Upper lobe of left lung (tissue), 4 donors: Measurements from ENCODE around the gene HNRNPC.

Source experiments
- CTCF ChIP-seq, 6 experiments: fragments of 450-650 bp in 4 of 6; fragments of 200-600 bp in 2 of 6; sonication (generic) in 2 of 6; IDR thresholded peaks; one replicate each; pipeline ENCODE4 v1.5.1; 2016 to 2019; ENCODE audit warnings: antibody characterized with exemption in 6 of 6
- EP300 ChIP-seq, 4 donors: sonication (generic); formaldehyde crosslinking; IDR thresholded peaks; one replicate each; pipeline ENCODE4 v1.5.1; 2017; ENCODE audit warnings: antibody characterized with exemption in 4 of 4, control low read depth in 2 of 4
- POLR2A ChIP-seq, 4 donors: fragments of 450-650 bp; IDR thresholded peaks; one replicate each; pipeline ENCODE4 v1.5.1; 2016 to 2017; ENCODE audit warnings: antibody characterized with exemption in 4 of 4, mild to moderate bottlenecking in 2 of 4
- POLR2AphosphoS5 ChIP-seq, 2 donors: sonication (generic); formaldehyde crosslinking; IDR thresholded peaks; one replicate each; pipeline ENCODE4 v1.5.1; 2017; ENCODE audit warnings: antibody characterized with exemption in 2 of 2

GRCh38 chr14:21311614-21312013 is 42.4 kb upstream of the HNRNPC start:
- TF ChIP-seq CTCF (IDR thresholded peaks at IDR 0.05) (no peak), POLR2A (IDR thresholded peaks at IDR 0.05) (no peak), POLR2AphosphoS5 (IDR thresholded peaks at IDR 0.05) (no peak), EP300 (IDR thresholded peaks at IDR 0.05) (no peak)
